Islet of Langerhans (tissue), 1 donor: ENCODE results near the gene VEZF1.

Source experiments
- FAIRE-seq: peaks from one replicate; lab custom pipeline; 2011; peaks lifted over from hg19 to GRCh38; lab: Jason Lieb, UNC

VEZF1 gene

GRCh38 chr17:57987581-57988300 lies at the start of gene VEZF1:
TSS of gene VEZF1 (minus strand) at chr17:57988254. CDS start at chr17:57988111, 143 bp downstream.
- no peak for FAIRE-seq

GRCh38 chr17:58032691-58033415 lies 44.8 kb upstream of the VEZF1 start:
- no peak for FAIRE-seq

GRCh38 chr17:58028578-58028977 lies 40.5 kb upstream of the VEZF1 start:
- no peak for FAIRE-seq

- FAIRE-seq: no peak
These were observed 32.3 kb upstream of the VEZF1 start for GRCh38 chr17:58020401-58020800.

GRCh38 chr17:58019521-58019920 lies 31.5 kb upstream of the VEZF1 start:
- FAIRE-seq: no peak

- no peak for FAIRE-seq
These were observed 31.0 kb upstream of the VEZF1 start for GRCh38 chr17:58019039-58019438.

- FAIRE-seq: no peak
These were observed 22.2 kb upstream of the VEZF1 start for GRCh38 chr17:58010067-58010799.

- no peak for FAIRE-seq
These were observed 20.0 kb upstream of the VEZF1 start for GRCh38 chr17:58007781-58008706.

- no peak for FAIRE-seq
These were observed 19.1 kb upstream of the VEZF1 start, which contains the start of gene SRSF1 for GRCh38 chr17:58006924-58007780. TSS of gene SRSF1 (minus strand) at chr17:58007246. CDS start at chr17:58007137, 109 bp downstream.

- FAIRE-seq: no peak
These were observed 18.5 kb upstream of the VEZF1 start for GRCh38 chr17:58006560-58006923.

GRCh38 chr17:58005728-58006559 lies 17.9 kb upstream of the VEZF1 start:
- FAIRE-seq: no peak

- no peak for FAIRE-seq
These were observed 17.1 kb upstream of the VEZF1 start for GRCh38 chr17:58005031-58005727.

GRCh38 chr17:58004060-58004459 lies 16.0 kb upstream of the VEZF1 start:
- FAIRE-seq: no peak

GRCh38 chr17:58002973-58003372 lies 14.9 kb upstream of the VEZF1 start:
- FAIRE-seq: no peak

GRCh38 chr17:58002154-58002948 lies 14.3 kb upstream of the VEZF1 start:
- no peak for FAIRE-seq

- FAIRE-seq: no peak
These were observed 13.5 kb upstream of the VEZF1 start for GRCh38 chr17:58001461-58002124.

- peak; percentile 95 for FAIRE-seq
These were observed 11.5 kb upstream of the VEZF1 start for GRCh38 chr17:57999496-58000017.

GRCh38 chr17:57999010-57999495 lies 11.0 kb upstream of the VEZF1 start:
- no peak for FAIRE-seq
